Measurements from ENCODE around the gene MOB1B. TPM values are rescaled to one million over a fixed set of nuclear protein-coding genes. Genes with fewer than 3 reads are reported as not detected.

MOB1B gene
- total RNA-seq, 1 donor from 2014 or later, result 34.6 TPM

GRCh38 chr4:70956549-70957210 is 54.5 kb downstream of the MOB1B start:
- no peaks in the 10 kb centered on the region for H3K9me3 ChIP-seq
- ATAC-seq, result no peak
- intact Hi-C loops (cut with DNase I), result no loop called here

GRCh38 chr4:70958681-70959080 is 56.5 kb downstream of the MOB1B start:
- TF ChIP-seq CTCF (IDR thresholded peaks at IDR 0.05), result no peak
- H3K36me3 ChIP-seq, result peaks cover 25% of the 10 kb centered on the region
- no peaks in the 10 kb centered on the region for H3K27me3 ChIP-seq (ENCODE audit: low read depth)
- H3K27ac ChIP-seq, result no peak overlapping the region
- H3K4me3 ChIP-seq, result no peak overlapping the region
- DNase-seq (no peak), ATAC-seq (no peak)
- no peaks in the 10 kb centered on the region for H3K9me3 ChIP-seq
- intact Hi-C loops (cut with DNase I), result no loop called here
- peaks cover 2% of the 10 kb centered on the region for H3K4me1 ChIP-seq

More at GRCh38 chr4:70956549-70957210, 54.5 kb downstream of the MOB1B start:
- DNase-seq, result no peak
- H3K4me1 ChIP-seq, result peaks cover 5% of the 10 kb centered on the region
- no peak overlapping the region for H3K27ac ChIP-seq
- peaks cover 25% of the 10 kb centered on the region for H3K36me3 ChIP-seq
- H3K4me3 ChIP-seq, result no peak overlapping the region
- H3K27me3 ChIP-seq (ENCODE audit: low read depth), result no peaks in the 10 kb centered on the region
- no peak for TF ChIP-seq CTCF (IDR thresholded peaks at IDR 0.05)

GRCh38 chr4:70969076-70969475 is 66.9 kb downstream of the MOB1B start:
- no peak for ATAC-seq
- intact Hi-C loops (cut with DNase I), result no loop called here

GRCh38 chr4:70976252-70976651 is 74.1 kb downstream of the MOB1B start:
- Histone ChIP-seq H3K27me3 (ENCODE audit: low read depth) (no peaks in the 10 kb centered on the region), H3K9me3 (no peaks in the 10 kb centered on the region), H3K4me3 (no peak overlapping the region), H3K4me1 (no peaks in the 10 kb centered on the region), H3K27ac (no peak overlapping the region), H3K36me3 (peaks cover 21% of the 10 kb centered on the region)
- ATAC-seq (no peak), DNase-seq (no peak)
- TF ChIP-seq CTCF (IDR thresholded peaks at IDR 0.05), result no peak
- intact Hi-C loops (cut with DNase I), result no loop called here

More at GRCh38 chr4:70969076-70969475, 66.9 kb downstream of the MOB1B start:
- H3K4me1 ChIP-seq, result no peaks in the 10 kb centered on the region
- peaks cover 15% of the 10 kb centered on the region for H3K36me3 ChIP-seq
- no peaks in the 10 kb centered on the region for H3K9me3 ChIP-seq
- no peak for TF ChIP-seq CTCF (IDR thresholded peaks at IDR 0.05)
- DNase-seq, result no peak
- no peaks in the 10 kb centered on the region for H3K27me3 ChIP-seq (ENCODE audit: low read depth)
- no peak overlapping the region for H3K4me3 ChIP-seq
- H3K27ac ChIP-seq, result no peak overlapping the region

GRCh38 chr4:70979445-70980008 is 77.4 kb downstream of the MOB1B start:
- Histone ChIP-seq H3K9me3 (no peaks in the 10 kb centered on the region), H3K36me3 (peaks cover 18% of the 10 kb centered on the region), H3K27me3 (ENCODE audit: low read depth) (no peaks in the 10 kb centered on the region), H3K27ac (no peak overlapping the region), H3K4me1 (no peaks in the 10 kb centered on the region), H3K4me3 (no peak overlapping the region)
- no peak for DNase-seq
- intact Hi-C loops (cut with DNase I), result no loop called here
- no peak for TF ChIP-seq CTCF (IDR thresholded peaks at IDR 0.05)
- ATAC-seq, result no peak

Measured in lower lobe of right lung (tissue), 2 donors.